ENCODE data around the gene ACY1.

Gene ACY1

GRCh38 chr3:51966486-51966885, 16.8 kb upstream of the ACY1 start:
- DNase-seq, result no peak

GRCh38 chr3:51966922-51967383, 16.4 kb upstream of the ACY1 start:
- no peak for DNase-seq

GRCh38 chr3:51967384-51968169, 15.8 kb upstream of the ACY1 start, which contains the start of gene PCBP4:
TSS of gene PCBP4 (minus strand) at chr3:51967454. CDS start at chr3:51961240, 6,214 bp downstream.
- DNase-seq, result peak; percentile 30

GRCh38 chr3:51968170-51968775, 15.1 kb upstream of the ACY1 start:
- no peak for DNase-seq

DNA sequence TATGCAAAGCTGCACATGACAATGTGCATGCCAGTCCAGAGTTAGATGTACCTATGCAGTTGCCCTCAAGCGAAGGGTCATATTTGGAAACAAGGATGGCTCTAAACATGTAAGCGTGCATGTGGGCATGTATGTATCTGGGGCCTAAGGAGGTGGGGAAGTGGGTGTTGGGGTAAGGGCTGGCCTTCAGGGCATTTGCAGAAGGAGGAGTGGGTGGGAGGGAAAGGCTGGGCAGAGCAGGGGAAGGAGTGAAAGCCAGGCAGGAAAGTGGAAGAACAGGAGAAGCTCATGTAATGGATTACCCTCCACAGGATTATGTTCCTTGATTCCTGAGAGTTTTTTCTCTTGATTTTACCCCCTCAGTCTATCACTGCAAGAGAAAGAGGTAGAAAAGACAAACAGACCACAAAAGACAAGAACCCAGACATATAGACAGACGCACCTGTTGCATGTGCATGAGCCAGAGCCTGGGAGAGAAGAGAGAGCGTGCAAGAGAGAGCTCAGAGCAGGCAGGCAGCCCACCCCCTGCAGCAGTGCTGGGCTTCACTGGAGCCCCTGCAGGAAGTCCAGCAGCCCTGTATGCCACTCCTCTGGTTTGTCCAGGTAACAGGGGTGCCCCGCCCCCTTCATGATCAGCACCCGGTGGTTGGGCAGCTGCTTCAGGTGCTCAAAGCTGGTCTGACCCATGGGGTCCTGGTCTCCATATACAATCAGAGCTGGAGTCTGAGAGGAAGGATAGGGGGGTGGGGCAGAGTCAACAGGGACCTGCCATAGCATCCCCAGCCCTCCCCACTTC, 14.3 kb upstream of the ACY1 start:
- no peak for DNase-seq

DNA sequence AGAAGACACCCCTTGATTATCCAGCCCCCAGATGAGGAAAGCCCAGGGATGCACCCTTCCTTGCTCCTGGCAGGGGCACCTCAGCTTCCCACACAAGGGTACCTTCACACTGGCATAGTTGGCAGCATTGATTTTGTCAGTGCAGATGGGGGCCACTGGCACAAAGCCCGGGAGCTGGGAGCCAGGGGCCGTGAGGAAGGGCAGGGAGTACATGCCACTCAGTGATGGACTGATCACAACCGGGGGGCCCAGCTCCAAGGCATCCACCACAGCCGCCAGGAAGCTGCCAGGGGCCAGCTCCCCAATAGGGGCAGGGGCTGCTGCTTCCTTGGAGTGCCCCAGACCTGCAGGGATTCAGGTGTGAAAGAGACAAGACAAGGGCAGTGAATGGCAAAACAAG, 13.5 kb upstream of the ACY1 start:
- DNase-seq, result no peak

- no peak for DNase-seq
These were observed 12.6 kb upstream of the ACY1 start for GRCh38 chr3:51970606-51971300.

- DNase-seq, result no peak
These were observed 12.0 kb upstream of the ACY1 start for GRCh38 chr3:51971350-51971749.

GRCh38 chr3:51974277-51974962, 8.9 kb upstream of the ACY1 start:
- no peak for DNase-seq

DNA sequence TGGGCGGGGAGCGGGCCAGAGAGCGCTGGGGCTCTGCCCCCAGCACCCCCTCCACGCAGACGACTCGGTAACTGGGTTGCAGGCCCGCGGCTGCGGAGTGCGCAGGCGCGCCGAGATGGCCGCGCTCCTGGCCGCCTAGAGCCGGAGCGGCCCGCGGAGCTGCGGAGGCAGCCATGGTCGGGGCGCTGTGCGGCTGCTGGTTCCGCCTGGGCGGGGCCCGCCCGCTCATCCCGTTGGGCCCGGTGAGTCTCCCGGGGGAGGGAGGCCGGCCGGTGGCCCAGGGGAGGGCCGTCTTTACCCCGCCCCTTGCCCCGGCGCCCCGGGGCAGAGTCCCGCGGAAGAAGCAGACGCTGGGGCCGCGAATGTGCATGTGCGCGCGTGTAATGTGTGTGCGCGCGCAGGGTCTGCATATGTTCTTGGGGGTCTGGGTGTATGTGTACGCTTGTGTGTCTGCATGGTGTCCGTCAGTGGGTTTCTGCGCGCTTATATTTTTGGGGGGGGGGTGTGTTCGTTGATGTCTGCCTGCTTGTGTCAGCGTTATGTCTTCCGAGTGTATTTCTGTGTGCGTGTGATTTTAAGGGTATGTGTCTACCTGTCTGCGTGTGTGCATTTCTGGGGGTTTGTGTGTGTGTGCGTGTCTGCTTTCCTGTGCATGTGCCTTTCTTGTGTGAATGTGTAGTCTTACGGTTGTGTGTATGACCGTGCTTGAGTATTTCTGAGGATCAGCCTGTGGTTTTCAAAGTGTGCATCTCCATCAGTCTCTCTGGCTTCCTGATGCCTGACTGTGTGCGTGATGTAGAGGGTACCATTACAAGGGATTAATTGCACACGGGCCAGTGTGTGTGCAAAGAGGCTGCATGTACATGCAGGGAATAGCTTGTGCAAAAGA, 8.1 kb upstream of the ACY1 start, which contains the start of gene ABHD14A:
ABHD14A (plus strand) TSS at position 102 of the 889 bp plus-strand sequence; CDS start at position 174, 72 bp downstream.
- peak; percentile 11 for DNase-seq

GRCh38 chr3:51975852-51976549, 7.3 kb upstream of the ACY1 start:
- peak; percentile 21 for DNase-seq

- no peak for DNase-seq
These were observed 5.7 kb upstream of the ACY1 start for GRCh38 chr3:51977446-51978142.

- DNase-seq, result no peak
These were observed 5.2 kb upstream of the ACY1 start for GRCh38 chr3:51978143-51978502.

- no peak for DNase-seq
These were observed 3.1 kb upstream of the ACY1 start for GRCh38 chr3:51980253-51980652.

DNA sequence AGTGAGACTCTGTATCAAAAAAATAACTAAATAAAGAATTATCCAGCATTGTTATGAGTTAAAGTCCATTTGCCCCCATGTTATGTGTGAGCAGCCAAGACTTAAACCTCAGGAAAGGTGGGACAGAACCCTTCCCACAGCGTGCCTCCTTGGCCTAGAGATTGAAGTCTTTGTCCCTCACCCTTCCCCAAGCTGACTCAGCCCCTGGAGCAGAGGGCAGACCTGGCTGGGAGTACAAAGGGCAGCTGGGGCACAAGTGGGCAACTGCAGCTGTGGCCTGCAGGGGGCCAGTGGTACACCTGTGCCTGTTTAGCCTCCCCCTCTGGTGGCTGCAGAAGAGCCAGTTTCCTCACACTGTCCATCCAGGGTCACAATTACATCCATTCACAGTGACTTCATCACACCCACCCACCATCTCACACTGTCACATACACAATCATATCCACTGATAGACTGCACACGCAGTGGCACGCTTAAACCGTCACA, 940 bp upstream of the ACY1 start:
- no peak for DNase-seq

DNA sequence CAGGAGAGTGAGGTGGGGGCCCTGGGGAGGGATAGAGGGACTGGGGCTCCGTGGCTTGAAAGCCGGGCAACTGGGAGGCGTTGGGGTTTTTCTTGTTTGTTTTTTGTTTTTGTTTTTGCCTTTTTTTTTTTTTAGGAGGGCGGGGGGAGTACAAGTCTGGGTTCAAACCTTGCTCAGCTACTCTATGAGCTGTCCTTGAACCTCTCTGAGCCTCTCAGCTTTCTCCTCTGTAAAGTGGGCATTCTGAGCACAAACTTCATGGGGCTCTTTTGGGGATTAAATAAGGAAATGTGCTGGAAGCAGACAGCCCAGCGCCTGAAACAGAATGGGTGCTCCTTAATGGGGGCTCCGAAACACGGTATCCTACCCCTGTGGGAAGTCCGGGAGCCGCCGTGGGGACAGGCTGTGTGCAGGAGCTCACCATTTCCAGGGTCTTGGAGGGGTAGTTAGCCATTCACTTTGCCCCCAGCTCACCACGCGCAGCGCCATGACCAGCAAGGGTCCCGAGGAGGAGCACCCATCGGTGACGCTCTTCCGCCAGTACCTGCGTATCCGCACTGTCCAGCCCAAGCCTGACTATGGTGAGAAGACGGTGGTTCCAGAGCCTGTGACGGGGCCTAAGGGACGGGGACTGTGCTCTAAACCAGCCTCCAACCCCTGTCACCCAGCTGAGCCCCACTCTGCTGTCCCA, 388 bp downstream of the ACY1 start:
- no peak for DNase-seq

- no peak for DNase-seq
These were observed 923 bp downstream of the ACY1 start for GRCh38 chr3:51984269-51984647.

GRCh38 chr3:51985063-51985462, 1.7 kb downstream of the ACY1 start:
- DNase-seq, result no peak

Measured in NCI-H748 treated with DMSO at 0.1 percent for 48 hours (cell line).